DMS153 treated with DMSO at 0.1 percent for 48 hours (cell line): ENCODE data around the gene PHC2.

ENCODE experiments used
- DNase-seq: peaks from one replicate; lab custom pipeline; 2025; ENCODE audit not compliant: unreplicated experiment; lab: John Stamatoyannopoulos, UW

PHC2 gene

GRCh38 chr1:33392206-33392605 lies 38.7 kb downstream of the PHC2 start:
- DNase-seq: no peak

GRCh38 chr1:33391343-33392078 lies 39.4 kb downstream of the PHC2 start:
- no peak for DNase-seq

DNA sequence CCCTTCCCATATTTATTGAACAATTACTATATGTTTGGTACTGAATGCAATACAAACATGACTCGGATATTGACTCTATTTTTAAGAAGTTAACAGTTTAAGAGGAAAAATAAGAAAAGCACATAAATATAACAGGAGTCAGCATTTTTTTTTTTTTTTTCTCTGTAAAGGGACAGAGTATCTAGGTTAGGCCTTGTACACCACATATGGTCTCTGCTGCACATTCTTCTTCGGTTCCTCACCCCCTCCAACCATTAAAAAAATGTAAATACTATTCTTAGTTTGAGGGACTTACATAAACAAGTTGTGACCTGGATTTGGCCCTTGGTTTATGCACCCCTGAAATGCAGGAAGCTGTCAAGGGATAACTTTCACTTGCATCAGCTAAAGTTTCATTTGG lies 40.4 kb downstream of the PHC2 start:
- DNase-seq: no peak

DNA sequence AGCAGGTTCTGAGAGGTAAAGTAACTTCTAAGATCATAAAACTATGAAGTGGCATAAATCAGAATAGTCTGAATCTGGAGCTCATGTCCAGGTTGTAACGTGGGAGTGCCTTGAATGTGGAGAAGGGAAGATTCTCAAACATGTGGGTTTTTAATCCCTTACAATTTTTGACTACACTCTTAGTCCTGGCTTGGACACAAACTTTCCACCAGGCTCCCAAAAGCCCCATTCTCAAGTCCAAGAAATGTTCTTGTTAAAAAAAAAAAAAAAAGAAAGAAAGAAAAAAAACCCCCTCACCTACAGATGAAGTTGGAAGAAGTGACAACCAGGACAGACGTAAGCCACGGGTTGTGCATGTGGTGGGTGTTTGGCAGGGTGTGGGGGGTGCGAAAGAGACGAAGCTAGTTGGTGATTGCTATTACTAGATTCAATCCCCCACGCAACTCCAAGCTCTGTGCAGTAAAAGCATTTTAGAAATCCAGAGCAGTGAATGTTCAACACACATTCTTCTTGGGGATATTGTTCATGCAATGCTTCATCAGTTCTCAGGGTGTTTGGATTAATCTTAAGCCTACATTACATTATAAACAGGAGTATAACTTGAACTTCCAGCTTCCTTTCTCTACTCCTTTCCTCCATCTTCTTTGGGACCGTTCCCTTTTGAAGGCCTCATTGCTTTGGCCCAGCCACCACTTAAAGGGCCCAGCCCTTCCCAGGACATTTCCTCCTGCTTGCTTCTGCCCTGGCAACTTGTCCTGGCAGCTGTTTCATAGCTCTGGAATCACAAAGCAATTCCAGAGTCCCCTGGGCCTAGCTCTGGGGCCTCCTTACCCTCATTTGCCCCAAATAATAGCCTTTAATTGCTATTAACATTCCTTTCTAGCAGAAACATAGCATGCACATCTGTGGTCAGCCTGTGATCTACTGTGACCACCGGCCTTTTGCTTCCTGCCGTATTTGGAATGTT lies 41.8 kb downstream of the PHC2 start:
- no peak for DNase-seq

DNA sequence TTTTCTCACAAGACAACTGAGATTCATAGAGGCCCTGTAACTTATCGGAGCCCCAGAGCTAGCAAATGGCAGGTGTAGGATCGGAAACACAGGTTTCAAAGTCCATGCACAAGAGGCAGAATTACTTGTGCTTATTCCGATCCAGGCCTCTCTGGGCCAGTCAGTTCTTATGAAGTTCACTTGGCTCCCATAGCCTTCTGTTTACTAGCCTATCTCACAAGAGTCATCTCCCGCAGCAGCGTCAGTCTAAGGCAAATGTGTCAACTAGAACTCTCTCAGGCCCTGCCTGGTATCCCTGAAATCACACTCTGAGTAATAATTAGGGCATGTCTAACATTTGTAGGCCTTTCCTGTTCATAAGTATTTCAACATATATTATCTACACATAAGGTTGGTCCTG lies 43.3 kb downstream of the PHC2 start:
- no peak for DNase-seq

DNA sequence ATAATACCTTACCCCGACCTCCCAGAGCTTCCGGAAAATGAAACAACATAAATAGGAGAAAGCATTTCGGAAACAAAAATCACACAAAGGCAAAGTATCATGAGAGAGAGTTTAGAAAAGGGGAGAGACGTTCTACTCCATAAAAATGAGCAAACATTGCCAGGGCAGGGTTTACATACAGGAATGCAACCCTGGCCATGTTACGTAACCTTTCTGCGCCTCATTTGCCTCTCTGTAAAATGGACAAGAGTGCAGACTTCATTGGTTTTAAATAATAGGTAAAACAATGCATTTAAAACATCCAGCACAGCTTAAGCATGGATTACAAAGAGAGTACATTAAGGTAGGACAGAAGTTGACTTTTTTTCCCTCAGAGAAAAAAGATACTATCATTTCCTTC lies 45.6 kb downstream of the PHC2 start:
- no peak for DNase-seq

DNA sequence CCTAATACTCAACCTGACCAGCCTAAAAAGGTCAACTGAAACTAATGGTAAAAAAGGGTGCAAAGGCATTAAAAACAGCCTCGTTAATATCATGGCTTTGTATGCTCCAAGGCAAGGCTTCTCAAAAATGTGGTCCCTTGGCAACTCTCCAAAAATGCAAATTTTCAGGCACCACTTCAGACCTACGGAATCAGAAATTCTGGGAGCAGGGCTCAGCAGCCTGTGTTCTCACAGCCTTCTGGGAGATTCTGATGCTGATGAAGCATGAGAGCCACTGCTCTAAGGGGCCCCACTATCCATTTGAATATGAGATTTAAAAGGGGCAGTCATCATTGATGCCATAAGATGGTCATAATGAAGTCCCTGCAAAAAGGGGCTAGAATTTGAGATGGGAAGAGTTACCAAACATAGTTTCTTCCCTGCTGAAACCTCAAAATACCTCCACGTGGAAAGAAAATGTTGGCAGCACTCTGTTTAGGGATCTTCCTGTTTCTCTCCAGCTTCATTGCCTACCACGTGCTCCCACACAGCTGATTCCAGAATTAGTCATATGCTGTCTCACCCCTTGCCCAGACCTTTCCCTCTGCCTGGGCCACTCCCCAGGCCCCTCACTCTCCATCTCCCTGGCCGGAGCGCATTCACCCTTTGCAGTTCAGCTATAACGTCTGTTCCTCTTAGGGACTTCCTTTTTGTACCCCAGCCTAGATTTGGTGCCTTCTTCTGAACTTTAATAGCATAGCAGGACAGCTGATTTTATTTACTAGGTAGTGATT lies 46.7 kb downstream of the PHC2 start:
- no peak for DNase-seq

- DNase-seq: no peak
Measured at GRCh38 chr1:33383489-33383888, 47.4 kb downstream of the PHC2 start.

DNA sequence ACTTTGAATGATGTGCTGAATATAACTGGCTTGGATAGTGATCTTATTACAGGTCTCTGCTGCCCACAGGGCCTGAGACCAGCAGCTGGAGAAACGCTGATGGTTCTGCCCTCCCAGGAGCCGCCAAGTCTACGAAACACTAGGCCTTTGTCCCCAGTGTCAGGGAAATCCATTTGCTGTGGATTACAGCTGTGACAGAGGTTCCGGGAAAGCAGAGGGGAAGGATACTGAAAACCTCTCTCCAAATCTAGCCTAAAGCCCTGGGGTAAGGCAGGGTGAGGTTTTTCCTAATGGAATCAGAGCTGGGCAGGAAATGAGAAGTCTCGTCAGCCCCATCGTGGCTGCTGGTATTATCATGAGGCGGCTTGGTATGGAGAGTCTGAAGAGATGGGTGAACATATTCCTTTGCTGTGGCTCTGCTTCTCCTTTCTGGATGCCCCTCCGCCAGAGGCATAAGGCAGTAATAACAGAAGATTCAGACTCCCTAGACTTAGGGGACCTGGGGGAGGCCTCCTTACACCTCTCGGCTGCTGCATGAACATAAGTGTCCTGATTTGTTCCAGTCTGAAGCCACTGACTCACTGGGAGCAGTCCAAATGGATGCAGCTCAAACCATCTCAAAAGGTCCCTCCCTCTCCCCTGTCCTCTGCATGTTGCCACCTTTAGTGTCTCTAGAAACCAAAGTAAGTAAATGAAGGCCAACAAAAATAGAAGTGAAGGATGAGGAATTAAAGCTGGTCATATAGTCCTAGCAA lies 48.1 kb downstream of the PHC2 start:
- no peak for DNase-seq

- no peak for DNase-seq
Measured at GRCh38 chr1:33381977-33382376, 48.9 kb downstream of the PHC2 start.

DNA sequence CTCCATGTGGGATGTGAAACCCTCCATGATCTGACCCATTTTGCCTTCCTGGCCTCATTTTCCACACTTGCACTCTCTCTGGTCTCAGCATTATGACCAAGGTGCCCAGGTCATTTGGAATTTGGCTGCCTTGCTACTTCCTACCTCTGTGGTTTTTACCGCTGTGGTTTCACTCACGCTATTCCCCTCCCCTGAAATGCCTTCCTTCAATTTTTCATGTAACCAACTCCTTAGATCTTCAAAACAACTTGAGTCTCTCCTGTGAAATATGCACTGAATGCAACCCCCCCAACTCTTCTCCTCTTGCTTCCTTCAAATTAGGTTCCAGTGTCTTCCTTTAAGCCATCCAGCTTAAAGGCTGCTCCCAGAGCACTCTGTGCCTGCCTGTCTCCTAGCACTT lies 50.1 kb downstream of the PHC2 start:
- DNase-seq: no peak

GRCh38 chr1:33379631-33380354 lies 51.1 kb downstream of the PHC2 start:
- DNase-seq: no peak

DNA sequence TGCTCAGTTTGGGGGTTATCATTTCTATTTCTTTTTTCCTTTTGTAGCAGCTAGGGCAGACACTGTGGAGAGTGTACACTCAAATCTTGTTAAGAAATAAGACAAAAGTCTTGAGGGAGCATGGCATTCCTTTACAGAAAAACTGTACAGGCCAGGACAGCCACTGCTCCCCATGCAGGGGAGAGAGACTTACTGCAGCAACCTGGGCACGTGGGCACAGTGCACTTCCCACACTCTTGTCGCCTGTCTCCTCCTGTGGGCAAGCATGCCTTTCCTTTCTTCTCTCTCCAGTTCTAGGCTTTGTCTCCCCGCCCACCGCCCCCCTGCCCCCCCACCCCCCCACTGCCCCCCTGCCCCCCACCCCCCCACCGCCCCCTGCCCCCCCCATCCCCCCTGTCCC lies 51.9 kb downstream of the PHC2 start:
- DNase-seq: no peak

DNA sequence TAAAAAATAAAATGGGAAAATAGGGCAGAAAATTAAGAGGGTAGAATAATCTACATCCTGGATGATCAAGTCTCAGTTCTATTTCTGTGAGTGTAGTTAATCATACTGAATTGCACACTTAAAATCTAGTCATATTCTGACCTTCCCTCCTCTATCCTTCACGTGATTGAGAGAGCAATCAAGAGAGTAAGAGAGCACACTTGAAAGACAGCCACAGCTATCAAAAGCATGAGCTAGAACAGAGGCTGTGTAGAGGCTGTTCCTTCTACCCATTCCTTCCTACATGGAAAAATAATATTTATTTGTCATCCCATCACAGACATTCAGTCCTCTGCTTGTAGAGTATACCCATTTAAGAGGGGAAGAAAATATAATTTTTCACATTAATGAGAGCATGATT lies 52.4 kb downstream of the PHC2 start:
- DNase-seq: no peak

GRCh38 chr1:33377756-33378155 lies 53.1 kb downstream of the PHC2 start:
- DNase-seq: no peak

GRCh38 chr1:33377013-33377412 lies 53.9 kb downstream of the PHC2 start:
- DNase-seq: peak; percentile 30

DNA sequence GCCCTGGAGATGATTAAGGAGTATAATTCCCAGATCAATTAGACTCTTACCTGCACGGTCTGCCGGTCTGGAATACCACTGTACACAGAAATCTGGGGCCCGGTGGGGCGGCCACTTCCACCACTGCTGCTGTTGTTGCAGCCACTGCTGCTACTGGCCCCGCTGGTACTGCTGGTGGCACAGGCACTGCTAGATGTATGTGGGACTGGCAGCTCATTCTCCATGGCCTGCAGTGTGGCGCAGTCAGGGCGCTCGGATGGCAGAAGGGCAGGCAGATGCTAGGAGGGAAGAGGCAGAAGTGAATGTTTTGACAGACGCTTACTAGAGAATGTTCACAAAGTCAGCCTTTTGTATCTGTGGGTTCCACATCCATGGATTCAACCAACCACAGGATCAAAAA lies 55.6 kb downstream of the PHC2 start:
- no peak for DNase-seq

DNA sequence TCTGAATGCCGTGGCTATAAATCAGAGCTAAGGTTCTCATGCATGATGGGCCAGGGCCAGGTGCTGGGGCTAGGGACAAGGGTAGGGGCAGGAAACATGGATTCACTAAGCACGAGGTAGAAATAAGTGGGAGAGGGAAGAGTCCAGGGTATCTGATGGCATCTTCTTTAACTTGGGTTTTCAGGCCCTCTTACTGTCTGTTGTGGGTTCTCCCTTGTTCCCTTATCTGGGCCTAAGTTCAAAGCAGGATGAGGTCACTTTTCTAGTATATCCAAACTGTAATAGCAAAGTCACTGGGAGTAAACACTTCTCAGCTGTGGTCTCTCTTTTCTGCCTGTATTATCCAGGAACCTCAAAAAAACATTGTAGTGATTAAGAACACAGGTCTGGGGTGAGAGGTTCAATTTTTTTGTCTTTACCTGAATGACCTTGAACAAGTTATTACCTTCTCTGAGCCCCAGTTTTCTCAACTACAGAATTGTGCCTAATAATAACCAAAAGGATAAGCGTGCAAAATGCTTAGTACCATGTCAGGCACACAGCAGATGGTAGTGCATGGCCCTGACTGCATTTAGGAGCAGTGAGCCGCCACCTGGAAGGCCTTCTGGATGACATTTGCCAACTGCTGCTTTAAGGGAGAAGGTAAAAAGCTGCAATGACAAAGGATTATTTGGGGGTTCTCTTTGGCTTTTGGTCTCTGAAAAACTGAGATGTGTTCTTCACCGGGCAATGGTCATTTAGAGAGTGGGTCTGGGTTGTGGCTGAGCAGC lies 56.4 kb downstream of the PHC2 start:
- DNase-seq: no peak

DNA sequence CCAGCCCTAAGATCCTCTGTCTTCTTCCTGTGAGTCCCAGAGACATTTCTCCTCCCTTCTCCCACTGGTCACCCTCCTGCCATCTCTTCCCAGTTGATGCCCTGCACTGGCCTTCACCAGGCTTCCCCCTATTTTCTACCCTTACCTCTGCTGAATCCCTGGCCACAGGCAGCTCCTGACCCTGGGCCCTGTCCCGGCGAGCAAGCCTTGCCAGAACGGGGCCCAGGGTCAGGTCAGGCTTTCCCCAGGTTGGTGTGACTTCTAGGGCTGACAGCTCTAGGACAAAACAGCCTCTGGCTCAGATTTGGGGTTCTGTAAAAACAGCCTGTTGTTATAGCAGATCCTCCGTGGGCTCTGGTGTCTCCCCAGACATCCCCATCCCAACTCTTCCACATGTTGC lies 57.3 kb downstream of the PHC2 start:
- DNase-seq: no peak
